CD14-positive monocyte (primary cell): ENCODE results near the gene SMIM7. TPM values are rescaled to one million over a fixed set of nuclear protein-coding genes. Genes with fewer than 3 reads are reported as not detected.

Experiments used
- DNase-seq, 3 donors: peaks; one replicate each; pipeline ENCODE4 v3.0.0-alpha.2; 2011 to 2022
- H2AFZ ChIP-seq: 2 replicates; pipeline ENCODE4 v1.6.0; 2012; ENCODE audit warnings: mild to moderate bottlenecking, low read depth, low read length, inconsistent platforms; ENCODE audit not compliant: insufficient read depth, poor library complexity, severe bottlenecking
- H3K27ac ChIP-seq, 2 donors: 1 replicate in 1 of 2; 2 replicates in 1 of 2; pipeline ENCODE4 v1.5.1; 2012 to 2013; ENCODE audit warnings: low read length in 2 of 2, control low read depth in 1 of 2, inconsistent platforms in 1 of 2, low read depth in 1 of 2, mild to moderate bottlenecking in 1 of 2
- H3K27me3 ChIP-seq, 2 donors: one replicate each; pipeline versions ENCODE4 v1.6.0 to v1.6.1; 2011 to 2013; ENCODE audit warnings: low read length in 2 of 2; ENCODE audit not compliant: control insufficient read depth in 2 of 2, insufficient read depth in 2 of 2
- H3K36me3 ChIP-seq, 2 donors: replicated peaks in 1 of 2; 1 replicate in 1 of 2; 2 replicates in 1 of 2; pipeline versions ENCODE4 v1.5.1 to v1.6.1; 2012 to 2013; ENCODE audit warnings: low read length in 2 of 2, control low read depth in 1 of 2, inconsistent platforms in 1 of 2, mild to moderate bottlenecking in 1 of 2; ENCODE audit not compliant: insufficient read depth in 2 of 2, control insufficient read depth in 1 of 2
- H3K4me1 ChIP-seq, 2 donors: 1 replicate in 1 of 2; 2 replicates in 1 of 2; pipeline versions ENCODE4 v1.5.1 to v1.6.1; 2012 to 2013; ENCODE audit warnings: low read length in 2 of 2, control low read depth in 1 of 2, inconsistent platforms in 1 of 2, mild to moderate bottlenecking in 1 of 2, moderate library complexity in 1 of 2; ENCODE audit not compliant: insufficient read depth in 2 of 2, control insufficient read depth in 1 of 2
- H3K4me2 ChIP-seq: replicated peaks from 2 replicates; pipeline ENCODE3; 2012; ENCODE audit warnings: low read length, moderate library complexity, mild to moderate bottlenecking; ENCODE audit not compliant: poor library complexity, severe bottlenecking; ENCODE audit errors: extremely low read depth
- H3K4me3 ChIP-seq, 3 experiments: fragments of 200-600 bp in 1 of 3; sonication (generic) in 1 of 3; replicated peaks in 1 of 3; 1 replicate in 2 of 3; 2 replicates in 1 of 3; pipeline ENCODE4 v1.5.1; 2011 to 2013; ENCODE audit warnings: low read length in 3 of 3, mild to moderate bottlenecking in 3 of 3, control low read depth in 2 of 3, low read depth in 2 of 3, inconsistent platforms in 1 of 3, moderate library complexity in 1 of 3
- H3K79me2 ChIP-seq: 2 replicates; pipeline ENCODE4 v1.6.0; 2012; ENCODE audit warnings: mild to moderate bottlenecking, control low read depth, inconsistent platforms, low read length, moderate library complexity; ENCODE audit not compliant: insufficient read depth
- H3K9ac ChIP-seq: 2 replicates; pipeline ENCODE4 v1.6.0; 2017; ENCODE audit warnings: low read length, mild to moderate bottlenecking; ENCODE audit not compliant: insufficient read depth, poor library complexity, severe bottlenecking
- H3K9me3 ChIP-seq, 2 donors: replicated peaks in 1 of 2; 1 replicate in 1 of 2; 2 replicates in 1 of 2; pipeline versions ENCODE4 v1.5.1 to v1.6.1; 2012 to 2013; ENCODE audit warnings: low read length in 2 of 2, control low read depth in 1 of 2; ENCODE audit not compliant: control insufficient read depth in 1 of 2, insufficient read depth in 1 of 2
- H4K20me1 ChIP-seq: 2 replicates; pipeline ENCODE4 v1.6.0; 2012; ENCODE audit warnings: mild to moderate bottlenecking, low read length, control low read depth, moderate library complexity; ENCODE audit not compliant: insufficient read depth
- H3K27ac Mint-ChIP-seq, 7 donors: one replicate each; pipeline ENCODE4 v1.8.0; 2020; ENCODE audit warnings: mild to moderate bottlenecking in 7 of 7, mixed read lengths in 7 of 7, moderate library complexity in 6 of 7, inconsistent platforms in 2 of 7
- H3K27me3 Mint-ChIP-seq, 3 donors: one replicate each; pipeline ENCODE4 v1.8.0; 2021 to 2022; ENCODE audit warnings: low read depth in 3 of 3, mild to moderate bottlenecking in 3 of 3, mixed read lengths in 3 of 3, moderate library complexity in 3 of 3, inconsistent platforms in 1 of 3
- H3K36me3 Mint-ChIP-seq, 2 donors: one replicate each; pipeline ENCODE4 v1.8.0; 2020; ENCODE audit warnings: mixed read lengths in 2 of 2, inconsistent platforms in 1 of 2, mild to moderate bottlenecking in 1 of 2
- H3K4me1 Mint-ChIP-seq: one replicate; pipeline ENCODE4 v1.8.0; 2020; ENCODE audit warnings: mild to moderate bottlenecking, mixed read lengths
- H3K4me3 Mint-ChIP-seq, 2 donors: one replicate each; pipeline ENCODE4 v1.8.0; 2020; ENCODE audit warnings: mild to moderate bottlenecking in 2 of 2, mixed read lengths in 2 of 2, moderate library complexity in 1 of 2
- H3K9me3 Mint-ChIP-seq, 7 donors: one replicate each; pipeline ENCODE4 v1.8.0; 2020 to 2022; ENCODE audit warnings: mixed read lengths in 7 of 7, mild to moderate bottlenecking in 6 of 7, moderate library complexity in 6 of 7, inconsistent platforms in 2 of 7
- CTCF ChIP-seq: fragments of 200-600 bp; IDR thresholded peaks from one replicate; pipeline ENCODE4 v1.8.0; 2022; ENCODE audit warnings: antibody characterized with exemption, mild to moderate bottlenecking
- WGBS: methylation state at CpG from one replicate; pipeline ENCODE4 v1.1.5; 2013; ENCODE audit warnings: missing lambda C conversion rate; ENCODE audit not compliant: insufficient coverage; 5-methylcytosine and 5-hydroxymethylcytosine counted together
- intact Hi-C, 2 donors: fragments of 100-400 bp; cut with micrococcal nuclease; formaldehyde crosslinking; loops; one replicate each; pipeline versions ENCODE4 v1.15.0 to v1.15.1; 2023
- polyA plus RNA-seq, 3 donors: library from polyadenylated mRNA; depleted of rRNA in 1 of 3; unstranded in 2 of 3; stranded (reverse) in 1 of 3; fragments of 300-500 nt in 2 of 3; fragments of >200 nt in 1 of 3; fragmentation: Illumina TruSeq in 2 of 3; gene quantifications; 1 replicate in 2 of 3; 2 replicates in 1 of 3; pipeline ENCODE4 v1.2.3, GENCODE V29; 2012 to 2021

The SMIM7 gene
- polyA plus RNA-seq, 3 donors: 65.5 to 91.7 (median 86.7) TPM

DNA sequence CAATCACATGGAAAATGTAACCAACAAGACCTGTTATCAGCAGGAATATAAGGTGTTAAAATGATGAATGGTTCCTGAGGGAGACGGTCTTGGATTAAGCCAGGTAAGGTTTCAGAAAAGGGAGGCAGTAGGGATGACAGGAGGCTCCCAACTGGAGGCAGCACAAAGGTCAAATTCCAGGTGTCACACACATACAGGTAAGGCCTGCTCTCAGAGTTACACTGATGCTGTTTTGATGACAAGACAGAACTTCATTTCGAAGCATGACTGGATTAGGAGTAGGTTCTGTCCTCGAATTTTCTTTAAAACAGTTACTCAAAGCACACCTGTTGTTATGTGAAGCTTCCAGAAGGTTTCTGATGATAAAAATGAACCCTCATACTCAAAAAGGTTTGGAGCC lies 39.4 kb downstream of the SMIM7 start:
- peaks cover 24 to 30% of the 10 kb centered on the region in 2 donors for H3K36me3 Mint-ChIP-seq
- WGBS: no CpG with 5 or more reads among the region's 3 CpGs
- Histone ChIP-seq H3K4me3 (no peak overlapping the region), H3K79me2 (peaks cover 100% of the 10 kb centered on the region), H3K9ac (no peak overlapping the region), H3K27me3 (no peaks in the 10 kb centered on the region), H2AFZ (no peak overlapping the region), H3K9me3 (no peaks in the 10 kb centered on the region), H3K36me3 (peaks cover 17 to 48% of the 10 kb centered on the region in 2 donors), H3K4me2 (no peak overlapping the region), H3K4me1 (peaks cover 0 to 13% of the 10 kb centered on the region in 2 donors), H3K27ac (peak overlapping the region in 1 of 2 donors; percentile 8), H4K20me1 (peaks cover 100% of the 10 kb centered on the region)
- no peaks in the 10 kb centered on the region for H3K27me3 Mint-ChIP-seq
- no peak overlapping the region for H3K4me3 Mint-ChIP-seq
- H3K9me3 Mint-ChIP-seq: no peaks in the 10 kb centered on the region
- peak overlapping the region in 2 of 7 donors; percentile 42 to 60 for H3K27ac Mint-ChIP-seq
- DNase-seq: no peak
- TF ChIP-seq CTCF: no peak
- peaks cover 38% of the 10 kb centered on the region for H3K4me1 Mint-ChIP-seq
- intact Hi-C loops: no loop called here

DNA sequence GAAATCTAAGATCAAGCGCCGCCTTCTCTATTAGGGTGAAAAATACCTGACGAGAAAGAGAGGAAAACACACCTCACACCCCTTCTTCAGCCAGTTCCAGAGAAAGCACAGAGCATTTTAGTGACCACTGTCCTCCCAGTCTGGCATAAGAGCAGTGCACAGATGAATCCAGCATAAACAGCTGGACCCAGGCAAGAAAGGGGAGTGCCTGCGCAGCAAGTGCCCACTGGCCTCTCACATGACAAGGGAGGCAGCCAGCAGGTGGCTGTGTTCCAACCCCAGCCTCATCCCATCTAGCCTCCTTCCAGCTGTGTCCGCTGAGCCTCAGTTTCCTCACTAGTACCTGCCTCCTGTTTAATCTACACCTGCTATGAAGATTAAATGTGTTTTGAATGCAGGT lies 39.9 kb downstream of the SMIM7 start:
- Mint-ChIP-seq H3K9me3 (no peaks in the 10 kb centered on the region), H3K27me3 (no peaks in the 10 kb centered on the region), H3K4me3 (no peak overlapping the region), H3K27ac (peak overlapping the region in 1 of 7 donors; percentile 60), H3K36me3 (peaks cover 20 to 24% of the 10 kb centered on the region in 2 donors), H3K4me1 (peaks cover 39% of the 10 kb centered on the region)
- Histone ChIP-seq H2AFZ (no peak overlapping the region), H3K9ac (no peak overlapping the region), H3K27ac (peak overlapping the region in 1 of 2 donors; percentile 7), H3K4me2 (no peak overlapping the region), H4K20me1 (peaks cover 100% of the 10 kb centered on the region), H3K9me3 (no peaks in the 10 kb centered on the region), H3K4me3 (no peak overlapping the region), H3K27me3 (no peaks in the 10 kb centered on the region), H3K4me1 (peaks cover 4 to 13% of the 10 kb centered on the region in 2 donors), H3K36me3 (peaks cover 17 to 42% of the 10 kb centered on the region in 2 donors), H3K79me2 (peaks cover 100% of the 10 kb centered on the region)
- no peak for TF ChIP-seq CTCF
- intact Hi-C loops: no loop called here
- DNase-seq: no peak
- no CpG with 5 or more reads among the region's 5 CpGs for WGBS
